ENCODE data around the gene SOX18.

- no peak for TF ChIP-seq CTCF (conservative IDR thresholded peaks at IDR 0.05 in 1 of 2, IDR thresholded peaks at IDR 0.05 in 1 of 2; ENCODE audit: low read depth in 1 of 2, low read length in 2 of 2)
- no peak for TF ChIP-seq EZH2 (IDR thresholded peaks at IDR 0.05; ENCODE audit: low read length, missing control alignments)
Observed at GRCh38 chr20:64067005-64067632, 17.7 kb upstream of the SOX18 start.

All from fibroblast of lung (primary cell).